ENCODE measurements around the gene KLHDC8B. TPM values are rescaled to one million over a fixed set of nuclear protein-coding genes. Genes with fewer than 3 reads are reported as not detected.
A peak's percentile ranks its signal among the peaks of the same experiment; 100 is the strongest.

KLHDC8B gene
- total RNA-seq, 2 donors from 2014 or later = 1.3 to 3.1 TPM

- no peaks in the 10 kb centered on the region for H3K9me3 Mint-ChIP-seq
- peaks cover 12% of the 10 kb centered on the region for H3K36me3 Mint-ChIP-seq
Measured at GRCh38 chr3:49164983-49165720, 6.2 kb upstream of the KLHDC8B start.

GRCh38 chr3:49165771-49166751 is 5.3 kb upstream of the KLHDC8B start, which contains the start of gene CCDC71:
CCDC71 (minus strand) TSS chr3:49166331; CDS start chr3:49164208, 2,123 bp downstream.
- Mint-ChIP-seq H3K36me3 (peaks cover 12% of the 10 kb centered on the region), H3K4me3 (peak within 1 kb of the TSS; percentile 92), H3K27me3 (no peaks in the 10 kb centered on the region), H3K4me1 (ENCODE audit: low read depth in 2 of 2) (peaks cover 17 to 30% of the 10 kb centered on the region in 2 donors), H3K9me3 (no peaks in the 10 kb centered on the region), H3K27ac (peak within 1 kb of the TSS; percentile 90 to 95)
- peak; percentile 86 for DNase-seq (ENCODE audit: low spot score)
- peak; percentile 86 to 89 for ATAC-seq

More at GRCh38 chr3:49164983-49165720, 6.2 kb upstream of the KLHDC8B start:
- peaks cover 14 to 27% of the 10 kb centered on the region in 2 donors for H3K4me1 Mint-ChIP-seq (ENCODE audit: low read depth in 2 of 2)
- H3K4me3 Mint-ChIP-seq = peak overlapping the region; percentile 92
- DNase-seq (ENCODE audit: low spot score) (no peak), ATAC-seq (no peak)
- H3K27ac Mint-ChIP-seq = peak overlapping the region; percentile 90 to 95
- H3K27me3 Mint-ChIP-seq = no peaks in the 10 kb centered on the region

- Mint-ChIP-seq H3K36me3 (peaks cover 12% of the 10 kb centered on the region), H3K4me3 (peak overlapping the region; percentile 92), H3K27ac (peak overlapping the region; percentile 90 to 95), H3K4me1 (ENCODE audit: low read depth in 2 of 2) (peaks cover 19 to 33% of the 10 kb centered on the region in 2 donors), H3K9me3 (no peaks in the 10 kb centered on the region), H3K27me3 (no peaks in the 10 kb centered on the region)
- ATAC-seq (no peak), DNase-seq (ENCODE audit: low spot score) (no peak)
Measured at GRCh38 chr3:49166752-49167556, 4.4 kb upstream of the KLHDC8B start.

GRCh38 chr3:49170744-49171118 is 667 bp upstream of the KLHDC8B start:
- no peaks in the 10 kb centered on the region for H3K36me3 Mint-ChIP-seq
- ATAC-seq (no peak), DNase-seq (ENCODE audit: low spot score) (no peak)
- H3K9me3 Mint-ChIP-seq = no peaks in the 10 kb centered on the region
- peak overlapping the region; percentile 26 to 78 for H3K27ac Mint-ChIP-seq
- H3K4me1 Mint-ChIP-seq (ENCODE audit: low read depth in 2 of 2) = peaks cover 5 to 14% of the 10 kb centered on the region in 2 donors
- H3K27me3 Mint-ChIP-seq = no peaks in the 10 kb centered on the region
- H3K4me3 Mint-ChIP-seq = peak overlapping the region; percentile 82

- H3K4me3 Mint-ChIP-seq = peak overlapping the region; percentile 15
- no peaks in the 10 kb centered on the region for H3K36me3 Mint-ChIP-seq
- no peak for DNase-seq (ENCODE audit: low spot score)
- ATAC-seq = no peak
- no peaks in the 10 kb centered on the region for H3K27me3 Mint-ChIP-seq
- H3K4me1 Mint-ChIP-seq (ENCODE audit: low read depth in 2 of 2) = peaks cover 5 to 11% of the 10 kb centered on the region in 2 donors
- H3K9me3 Mint-ChIP-seq = no peaks in the 10 kb centered on the region
- no peak overlapping the region for H3K27ac Mint-ChIP-seq
Measured at GRCh38 chr3:49171775-49172500, 540 bp downstream of the KLHDC8B start.

GRCh38 chr3:49172551-49173041 is 1.2 kb downstream of the KLHDC8B start:
- Mint-ChIP-seq H3K4me3 (no peak overlapping the region), H3K4me1 (ENCODE audit: low read depth in 2 of 2) (peaks cover 5 to 11% of the 10 kb centered on the region in 2 donors), H3K36me3 (no peaks in the 10 kb centered on the region), H3K27ac (no peak overlapping the region), H3K9me3 (no peaks in the 10 kb centered on the region), H3K27me3 (no peaks in the 10 kb centered on the region)
- DNase-seq (ENCODE audit: low spot score) = no peak
- ATAC-seq = no peak

- H3K9me3 Mint-ChIP-seq = no peaks in the 10 kb centered on the region
Measured at GRCh38 chr3:49173116-49173791, 1.9 kb downstream of the KLHDC8B start.

GRCh38 chr3:49173792-49174170 is 2.4 kb downstream of the KLHDC8B start:
- H3K27me3 Mint-ChIP-seq = peaks cover 0 to under 1% of the 10 kb centered on the region in 2 donors
- DNase-seq (ENCODE audit: low spot score) = no peak
- no peak overlapping the region for H3K4me3 Mint-ChIP-seq
- no peaks in the 10 kb centered on the region for H3K9me3 Mint-ChIP-seq
- no peak overlapping the region for H3K27ac Mint-ChIP-seq
- no peaks in the 10 kb centered on the region for H3K36me3 Mint-ChIP-seq
- no peak for ATAC-seq
- H3K4me1 Mint-ChIP-seq (ENCODE audit: low read depth in 2 of 2) = peaks cover 5 to 11% of the 10 kb centered on the region in 2 donors

More at GRCh38 chr3:49173116-49173791, 1.9 kb downstream of the KLHDC8B start:
- Mint-ChIP-seq H3K27ac (no peak overlapping the region), H3K36me3 (no peaks in the 10 kb centered on the region), H3K4me3 (no peak overlapping the region), H3K4me1 (ENCODE audit: low read depth in 2 of 2) (peaks cover 5 to 11% of the 10 kb centered on the region in 2 donors), H3K27me3 (no peaks in the 10 kb centered on the region)
- ATAC-seq (no peak), DNase-seq (ENCODE audit: low spot score) (no peak)

GRCh38 chr3:49174397-49174985 is 3.1 kb downstream of the KLHDC8B start:
- Mint-ChIP-seq H3K4me1 (ENCODE audit: low read depth in 2 of 2) (peaks cover 5 to 11% of the 10 kb centered on the region in 2 donors), H3K4me3 (no peak overlapping the region), H3K27ac (no peak overlapping the region), H3K9me3 (no peaks in the 10 kb centered on the region), H3K27me3 (peaks cover 6 to 7% of the 10 kb centered on the region in 2 donors), H3K36me3 (no peaks in the 10 kb centered on the region)
- DNase-seq (ENCODE audit: low spot score) (no peak), ATAC-seq (no peak)

GRCh38 chr3:49175530-49175929 is 4.1 kb downstream of the KLHDC8B start:
- H3K36me3 Mint-ChIP-seq = no peaks in the 10 kb centered on the region
- H3K27ac Mint-ChIP-seq = no peak overlapping the region
- no peak for ATAC-seq

GRCh38 chr3:49177073-49177472 is 5.7 kb downstream of the KLHDC8B start:
- Mint-ChIP-seq H3K4me1 (ENCODE audit: low read depth in 2 of 2) (peaks cover 0 to under 1% of the 10 kb centered on the region in 2 donors), H3K27me3 (peaks cover 9 to 10% of the 10 kb centered on the region in 2 donors), H3K27ac (no peak overlapping the region), H3K4me3 (no peak overlapping the region), H3K36me3 (no peaks in the 10 kb centered on the region), H3K9me3 (no peaks in the 10 kb centered on the region)
- ATAC-seq = no peak
- no peak for DNase-seq (ENCODE audit: low spot score)

More at GRCh38 chr3:49175530-49175929, 4.1 kb downstream of the KLHDC8B start:
- no peak overlapping the region for H3K4me3 Mint-ChIP-seq
- DNase-seq (ENCODE audit: low spot score) = no peak
- H3K9me3 Mint-ChIP-seq = no peaks in the 10 kb centered on the region
- H3K27me3 Mint-ChIP-seq = peaks cover 9 to 10% of the 10 kb centered on the region in 2 donors
- H3K4me1 Mint-ChIP-seq (ENCODE audit: low read depth in 2 of 2) = peaks cover 5 to 8% of the 10 kb centered on the region in 2 donors

- Mint-ChIP-seq H3K9me3 (no peaks in the 10 kb centered on the region), H3K4me3 (no peak overlapping the region)
- no peak for ATAC-seq
Measured at GRCh38 chr3:49180116-49180515, 8.7 kb downstream of the KLHDC8B start.

More at GRCh38 chr3:49180116-49180515, 8.7 kb downstream of the KLHDC8B start:
- Mint-ChIP-seq H3K36me3 (no peaks in the 10 kb centered on the region), H3K4me1 (ENCODE audit: low read depth in 2 of 2) (no peaks in the 10 kb centered on the region), H3K27ac (no peak overlapping the region), H3K27me3 (peaks cover 9 to 10% of the 10 kb centered on the region in 2 donors)
- DNase-seq (ENCODE audit: low spot score) = no peak
